RWPE2 (cell line): ENCODE data around the gene KITLG.

Experiments used
- ATAC-seq: fragments of 200-7000 bp; cut with Tn5 transposase; 3 replicates; pipeline ENCODE4 v1.9.1; 2021; ENCODE audit warnings: low read depth
- DNase-seq: peaks from one replicate; pipeline ENCODE4 v3.0.0-alpha.2; 2020; ENCODE audit warnings: low spot score
- H3K27ac ChIP-seq: fragments of 450-650 bp; 2 replicates; pipeline ENCODE4 v1.5.1; 2017; ENCODE audit warnings: mild to moderate bottlenecking; ENCODE audit not compliant: poor library complexity, severe bottlenecking
- H3K27me3 ChIP-seq: fragments of 250-450 bp; sonication (Bioruptor Pico); 2 replicates; pipeline ENCODE4 v1.5.1; 2021; ENCODE audit warnings: mild to moderate bottlenecking, moderate library complexity; ENCODE audit not compliant: insufficient read depth, poor library complexity, severe bottlenecking
- H3K36me3 ChIP-seq: fragments of 250-450 bp; sonication (Bioruptor Pico); 2 replicates; pipeline ENCODE4 v1.5.1; 2020; ENCODE audit warnings: low read depth, mild to moderate bottlenecking, moderate library complexity
- H3K4me1 ChIP-seq: fragments of 250-450 bp; sonication (Bioruptor Pico); 2 replicates; pipeline ENCODE4 v1.5.1; 2021; ENCODE audit warnings: mild to moderate bottlenecking, moderate library complexity; ENCODE audit not compliant: insufficient read depth, poor library complexity, severe bottlenecking
- H3K4me3 ChIP-seq: fragments of 250-450 bp; sonication (Bioruptor Pico); 2 replicates; pipeline ENCODE4 v1.5.1; 2021; ENCODE audit warnings: mild to moderate bottlenecking, moderate library complexity; ENCODE audit not compliant: severe bottlenecking
- H3K9me3 ChIP-seq: fragments of 250-450 bp; sonication (Bioruptor Pico); 2 replicates; pipeline ENCODE4 v1.5.1; 2021; ENCODE audit warnings: mild to moderate bottlenecking, moderate library complexity; ENCODE audit not compliant: severe bottlenecking
- CTCF ChIP-seq: fragments of 450-650 bp; IDR thresholded peaks from one replicate; pipeline ENCODE4 v1.5.1; 2017; ENCODE audit warnings: mild to moderate bottlenecking, moderate library complexity; ENCODE audit not compliant: poor library complexity, severe bottlenecking

Gene KITLG

GRCh38 chr12:88577537-88577936, 2.7 kb downstream of the KITLG start:
- Histone ChIP-seq H3K27ac (no peak overlapping the region), H3K4me1 (peaks cover 21% of the 10 kb centered on the region), H3K9me3 (no peaks in the 10 kb centered on the region), H3K27me3 (no peaks in the 10 kb centered on the region), H3K36me3 (no peaks in the 10 kb centered on the region), H3K4me3 (no peak overlapping the region)
- ATAC-seq (no peak), DNase-seq (no peak)
- peak; percentile 12 for TF ChIP-seq CTCF

GRCh38 chr12:88576866-88577265, 3.4 kb downstream of the KITLG start:
- Histone ChIP-seq H3K4me1 (peaks cover 21% of the 10 kb centered on the region), H3K27ac (no peak overlapping the region), H3K36me3 (no peaks in the 10 kb centered on the region), H3K9me3 (no peaks in the 10 kb centered on the region), H3K27me3 (no peaks in the 10 kb centered on the region), H3K4me3 (no peak overlapping the region)
- no peak for TF ChIP-seq CTCF
- ATAC-seq (no peak), DNase-seq (no peak)

- DNase-seq (no peak), ATAC-seq (no peak)
- Histone ChIP-seq H3K27ac (no peak overlapping the region), H3K27me3 (no peaks in the 10 kb centered on the region), H3K9me3 (no peaks in the 10 kb centered on the region), H3K36me3 (no peaks in the 10 kb centered on the region), H3K4me3 (no peak overlapping the region), H3K4me1 (peaks cover 21% of the 10 kb centered on the region)
- no peak for TF ChIP-seq CTCF
These were observed 4.8 kb downstream of the KITLG start for GRCh38 chr12:88575361-88575970.

- Histone ChIP-seq H3K4me1 (peaks cover 21% of the 10 kb centered on the region), H3K36me3 (no peaks in the 10 kb centered on the region), H3K9me3 (no peaks in the 10 kb centered on the region), H3K27ac (no peak overlapping the region), H3K4me3 (no peak overlapping the region), H3K27me3 (no peaks in the 10 kb centered on the region)
- DNase-seq (no peak), ATAC-seq (no peak)
- no peak for TF ChIP-seq CTCF
These were observed 6.0 kb downstream of the KITLG start for GRCh38 chr12:88574278-88574677.

- H3K27ac ChIP-seq = no peak overlapping the region
- no peak for DNase-seq
- ATAC-seq = no peak
- no peaks in the 10 kb centered on the region for H3K9me3 ChIP-seq
- H3K4me3 ChIP-seq = no peak overlapping the region
- no peaks in the 10 kb centered on the region for H3K27me3 ChIP-seq
- no peak for TF ChIP-seq CTCF
- H3K36me3 ChIP-seq = no peaks in the 10 kb centered on the region
- peaks cover 15% of the 10 kb centered on the region for H3K4me1 ChIP-seq
These were observed 6.7 kb downstream of the KITLG start for GRCh38 chr12:88573583-88573982.
